Skeletal muscle tissue (tissue), 4 donors: Measurements from ENCODE around the gene HMX1. TPM values are rescaled to one million over a fixed set of nuclear protein-coding genes. Genes with fewer than 3 reads are reported as not detected.

Experiments used
- H3K27ac ChIP-seq: one replicate; pipeline ENCODE4 v1.7.0; 2013; ENCODE audit warnings: mild to moderate bottlenecking, low read depth, low read length, inconsistent platforms
- H3K27me3 ChIP-seq, 3 donors: one replicate each; pipeline ENCODE4 v1.7.0; 2013; ENCODE audit warnings: low read length in 3 of 3; ENCODE audit not compliant: control insufficient read depth in 3 of 3, insufficient read depth in 3 of 3
- H3K36me3 ChIP-seq, 3 donors: one replicate each; pipeline ENCODE4 v1.7.0; 2013; ENCODE audit warnings: low read length in 3 of 3; ENCODE audit not compliant: control insufficient read depth in 3 of 3, insufficient read depth in 3 of 3
- H3K4me1 ChIP-seq, 3 donors: one replicate each; pipeline ENCODE4 v1.7.0; 2013; ENCODE audit warnings: low read length in 3 of 3, mild to moderate bottlenecking in 3 of 3; ENCODE audit not compliant: control insufficient read depth in 3 of 3, insufficient read depth in 3 of 3
- H3K4me3 ChIP-seq, 3 donors: one replicate each; pipeline ENCODE4 v1.7.0; 2013; ENCODE audit warnings: low read length in 3 of 3
- H3K9ac ChIP-seq, 3 donors: one replicate each; pipeline ENCODE4 v1.7.0; 2013; ENCODE audit warnings: low read length in 3 of 3, mild to moderate bottlenecking in 3 of 3, moderate library complexity in 2 of 3, low read depth in 1 of 3
- H3K9me3 ChIP-seq, 3 donors: one replicate each; pipeline ENCODE4 v1.7.0; 2013; ENCODE audit warnings: low read length in 3 of 3; ENCODE audit not compliant: control insufficient read depth in 3 of 3
- total RNA-seq: library from RNA; depleted of rRNA; stranded (reverse); fragments of >200 nt; gene quantifications from one replicate; pipeline ENCODE4 v1.2.3, GENCODE V29; 2014
- donor health status: Osteomylitis.

HMX1 gene
- total RNA-seq, 1 donor from 2014 or later = not detected

GRCh38 chr4:8850074-8850829 is 21.4 kb downstream of the HMX1 start:
- Histone ChIP-seq H3K36me3 (no peaks in the 10 kb centered on the region), H3K27me3 (peaks cover 47 to 78% (median 74%) of the 10 kb centered on the region in 3 donors), H3K27ac (no peak overlapping the region), H3K4me3 (no peak overlapping the region), H3K9me3 (peaks cover 0 to 13% (median 3%) of the 10 kb centered on the region in 3 donors), H3K9ac (no peak overlapping the region), H3K4me1 (no peaks in the 10 kb centered on the region)

GRCh38 chr4:8849266-8850073 is 22.2 kb downstream of the HMX1 start:
- Histone ChIP-seq H3K9ac (no peak overlapping the region), H3K9me3 (peaks cover 0 to 14% (median 3%) of the 10 kb centered on the region in 3 donors), H3K27me3 (peaks cover 39 to 73% (median 71%) of the 10 kb centered on the region in 3 donors), H3K36me3 (no peaks in the 10 kb centered on the region), H3K4me1 (no peaks in the 10 kb centered on the region), H3K27ac (no peak overlapping the region), H3K4me3 (no peak overlapping the region)

GRCh38 chr4:8848507-8849265 is 23.0 kb downstream of the HMX1 start:
- Histone ChIP-seq H3K27me3 (peaks cover 32 to 65% (median 65%) of the 10 kb centered on the region in 3 donors), H3K9me3 (peaks cover 0 to 14% (median 3%) of the 10 kb centered on the region in 3 donors), H3K9ac (no peak overlapping the region), H3K36me3 (no peaks in the 10 kb centered on the region), H3K4me1 (no peaks in the 10 kb centered on the region), H3K27ac (no peak overlapping the region), H3K4me3 (no peak overlapping the region)

- no peaks in the 10 kb centered on the region for H3K36me3 ChIP-seq
- no peak overlapping the region for H3K27ac ChIP-seq
- H3K9ac ChIP-seq = no peak overlapping the region
- no peak overlapping the region for H3K4me3 ChIP-seq
- peaks cover 0 to 8% (median 3%) of the 10 kb centered on the region in 3 donors for H3K9me3 ChIP-seq
- peaks cover 32 to 60% (median 59%) of the 10 kb centered on the region in 3 donors for H3K27me3 ChIP-seq
- no peaks in the 10 kb centered on the region for H3K4me1 ChIP-seq
These were observed 23.9 kb downstream of the HMX1 start for GRCh38 chr4:8847764-8848163.

GRCh38 chr4:8847331-8847730 is 24.3 kb downstream of the HMX1 start:
- Histone ChIP-seq H3K27ac (no peak overlapping the region), H3K36me3 (no peaks in the 10 kb centered on the region), H3K9me3 (peaks cover 0 to 5% (median 0%) of the 10 kb centered on the region in 3 donors), H3K27me3 (peaks cover 32 to 57% (median 56%) of the 10 kb centered on the region in 3 donors), H3K4me1 (no peaks in the 10 kb centered on the region), H3K4me3 (no peak overlapping the region), H3K9ac (no peak overlapping the region)

GRCh38 chr4:8846826-8847225 is 24.8 kb downstream of the HMX1 start:
- Histone ChIP-seq H3K4me1 (no peaks in the 10 kb centered on the region), H3K4me3 (no peak overlapping the region), H3K9me3 (peaks cover 0 to 2% (median 2%) of the 10 kb centered on the region in 3 donors), H3K9ac (no peak overlapping the region), H3K27ac (no peak overlapping the region), H3K27me3 (peaks cover 32 to 52% (median 51%) of the 10 kb centered on the region in 3 donors), H3K36me3 (no peaks in the 10 kb centered on the region)

- H3K9me3 ChIP-seq = peaks cover 0 to 5% (median 2%) of the 10 kb centered on the region in 3 donors
- no peak overlapping the region for H3K27ac ChIP-seq
- H3K27me3 ChIP-seq = peaks cover 26 to 46% (median 45%) of the 10 kb centered on the region in 3 donors
- H3K4me1 ChIP-seq = no peaks in the 10 kb centered on the region
- H3K9ac ChIP-seq = no peak overlapping the region
- no peak overlapping the region for H3K4me3 ChIP-seq
- no peaks in the 10 kb centered on the region for H3K36me3 ChIP-seq
These were observed 25.5 kb downstream of the HMX1 start for GRCh38 chr4:8846046-8846720.

- H3K9me3 ChIP-seq = peaks cover 0 to 5% (median 4%) of the 10 kb centered on the region in 3 donors
- no peaks in the 10 kb centered on the region for H3K4me1 ChIP-seq
- H3K27me3 ChIP-seq = peaks cover 18 to 39% (median 36%) of the 10 kb centered on the region in 3 donors
- no peak overlapping the region for H3K27ac ChIP-seq
- no peak overlapping the region for H3K4me3 ChIP-seq
- no peaks in the 10 kb centered on the region for H3K36me3 ChIP-seq
- no peak overlapping the region for H3K9ac ChIP-seq
These were observed 26.5 kb downstream of the HMX1 start for GRCh38 chr4:8844976-8845690.

GRCh38 chr4:8843597-8843996 is 28.0 kb downstream of the HMX1 start:
- Histone ChIP-seq H3K9ac (no peak overlapping the region), H3K4me3 (no peak overlapping the region), H3K9me3 (peaks cover 0 to 5% (median 4%) of the 10 kb centered on the region in 3 donors), H3K27ac (no peak overlapping the region), H3K36me3 (no peaks in the 10 kb centered on the region), H3K4me1 (no peaks in the 10 kb centered on the region), H3K27me3 (peaks cover 12 to 33% (median 24%) of the 10 kb centered on the region in 3 donors)
